ENCODE results near the gene RABGAP1L.
"Not testable (repeated sequence)": the region's sequence is repeated elsewhere in the genome, so short reads cannot be mapped to it uniquely, and the experiment has no call there.

The RABGAP1L gene

GRCh38 chr1:174243451-174244000 is 84.2 kb downstream of the RABGAP1L start:
- no peak for DNase-seq (ENCODE audit: low spot score)

GRCh38 chr1:174244017-174244416 is 84.7 kb downstream of the RABGAP1L start:
- no peak for DNase-seq (ENCODE audit: low spot score)

- no peak for DNase-seq (ENCODE audit: low spot score)
These were observed 88.2 kb downstream of the RABGAP1L start for GRCh38 chr1:174247472-174247871.

- no peak for DNase-seq (ENCODE audit: low spot score)
These were observed 88.7 kb downstream of the RABGAP1L start for GRCh38 chr1:174248041-174248440.

GRCh38 chr1:174256386-174256785 is 97.1 kb downstream of the RABGAP1L start:
- not testable (repeated sequence) for DNase-seq (ENCODE audit: low spot score)

GRCh38 chr1:174258148-174258550 is 98.8 kb downstream of the RABGAP1L start:
- no peak for DNase-seq (ENCODE audit: low spot score)

GRCh38 chr1:174262349-174263241 is 103.3 kb downstream of the RABGAP1L start:
- DNase-seq (ENCODE audit: low spot score) = peak; percentile 67

GRCh38 chr1:174265282-174265681 is 106.0 kb downstream of the RABGAP1L start:
- no peak for DNase-seq (ENCODE audit: low spot score)

- DNase-seq (ENCODE audit: low spot score) = no peak
These were observed 107.2 kb downstream of the RABGAP1L start for GRCh38 chr1:174266476-174266875.

- DNase-seq (ENCODE audit: low spot score) = no peak
These were observed 107.8 kb downstream of the RABGAP1L start for GRCh38 chr1:174266991-174267612.

GRCh38 chr1:174269989-174270651 is 110.8 kb downstream of the RABGAP1L start:
- no peak for DNase-seq (ENCODE audit: low spot score)

- DNase-seq (ENCODE audit: low spot score) = no peak
These were observed 113.9 kb downstream of the RABGAP1L start for GRCh38 chr1:174273190-174273589.

- DNase-seq (ENCODE audit: low spot score) = no peak
These were observed 114.5 kb downstream of the RABGAP1L start for GRCh38 chr1:174273776-174274175.

GRCh38 chr1:174274452-174274851 is 115.1 kb downstream of the RABGAP1L start:
- no peak for DNase-seq (ENCODE audit: low spot score)

- no peak for DNase-seq (ENCODE audit: low spot score)
These were observed 115.6 kb downstream of the RABGAP1L start for GRCh38 chr1:174274884-174275283.

GRCh38 chr1:174276087-174276486 is 116.8 kb downstream of the RABGAP1L start:
- DNase-seq (ENCODE audit: low spot score) = no peak

GRCh38 chr1:174284052-174284451 is 124.7 kb downstream of the RABGAP1L start:
- DNase-seq (ENCODE audit: low spot score) = no peak

GRCh38 chr1:174286042-174286441 is 126.7 kb downstream of the RABGAP1L start:
- DNase-seq (ENCODE audit: low spot score) = no peak

GRCh38 chr1:174289644-174290310 is 130.5 kb downstream of the RABGAP1L start:
- no peak for DNase-seq (ENCODE audit: low spot score)

- DNase-seq (ENCODE audit: low spot score) = no peak
These were observed 131.7 kb downstream of the RABGAP1L start for GRCh38 chr1:174291059-174291458.

- no peak for DNase-seq (ENCODE audit: low spot score)
These were observed 137.0 kb downstream of the RABGAP1L start for GRCh38 chr1:174296309-174296708.

- DNase-seq (ENCODE audit: low spot score) = no peak
These were observed 138.0 kb downstream of the RABGAP1L start for GRCh38 chr1:174297351-174297750.

Data from left forelimb (tissue), 1 donor.